Measurements from ENCODE around the gene ACAP3. TPM values are rescaled to one million over a fixed set of nuclear protein-coding genes. Genes with fewer than 3 reads are reported as not detected.

The ACAP3 gene
- total and polyA plus RNA-seq, 2 of the 4 experiments (the other 2 are of a cell fraction) = 13.3 to 58.2 TPM

DNA sequence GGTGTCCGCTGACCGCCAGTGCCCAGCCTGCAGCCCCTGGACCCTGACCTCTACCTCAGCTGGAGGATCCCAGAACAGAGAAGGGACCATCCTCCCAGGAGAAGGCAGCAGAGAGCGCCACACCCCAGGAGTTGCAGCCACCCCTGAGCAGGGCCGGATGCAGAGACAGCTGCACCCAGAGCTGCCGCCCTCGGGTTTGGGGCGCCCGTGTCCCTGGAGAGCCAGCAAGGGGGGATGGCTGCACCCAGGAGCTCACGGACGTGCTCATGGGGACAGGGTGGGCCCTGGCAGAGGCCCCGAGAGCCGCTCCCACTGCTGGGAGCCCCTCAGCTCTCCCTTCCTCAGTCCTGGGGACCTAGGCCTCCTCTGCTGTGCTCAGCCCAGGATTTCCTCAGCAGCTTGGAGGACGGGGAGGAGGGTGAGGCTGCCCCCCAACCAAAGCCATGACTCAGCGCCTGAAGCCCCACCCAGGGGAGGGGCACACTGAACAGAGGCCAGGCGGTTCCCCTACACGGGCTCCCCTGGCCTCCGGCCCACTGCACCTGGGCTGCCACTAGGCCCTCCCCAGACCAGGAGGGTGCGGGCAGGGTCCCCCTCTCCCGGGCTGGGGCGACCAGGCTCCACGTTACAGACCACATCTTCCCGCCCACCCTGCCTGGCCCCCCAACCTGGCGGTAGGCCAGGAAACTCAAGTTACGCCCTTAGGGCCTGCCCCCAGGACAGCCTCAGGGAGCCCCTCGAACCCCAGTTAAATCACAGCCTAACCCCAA is 2.2 kb downstream of the ACAP3 start:
- BruUV-seq (replicated peaks) = no TSS peak
- H2BK15ac ChIP-seq (ENCODE audit: low read depth, low read length) = peak overlapping the region; percentile 72; the same call in 2 of the 3 replicates
- H2AK9ac ChIP-seq (replicated peaks; ENCODE audit: low read depth, low read length, poor library complexity) = peak overlapping the region; percentile 97
- H3K4ac ChIP-seq (ENCODE audit: low read depth, low read length) = peak overlapping the region; percentile 90
- peak overlapping the region; percentile 100 for H3K4me2 ChIP-seq (ENCODE audit: low read depth, low read length)
- H4K8ac ChIP-seq (ENCODE audit: low read depth in 2 of 2, low read length in 2 of 2) = peak overlapping the region; percentile 36 to 91; a peak in 3 of 4 replicates
- peak overlapping the region; percentile 93 for H3K4me3 ChIP-seq (ENCODE audit: insufficient read depth, low read depth, low read length)
- peaks cover 3% of the 10 kb centered on the region for H3K9me1 ChIP-seq (ENCODE audit: insufficient read depth, low read length)
- peak overlapping the region; percentile 67 for H3K14ac ChIP-seq (replicated peaks; ENCODE audit: low read depth, low read length)
- H2AK5ac ChIP-seq (ENCODE audit: low read depth, low read length) = peak overlapping the region; percentile 91
- peak overlapping the region; percentile 58 for H4K5ac ChIP-seq (ENCODE audit: low read depth, low read length)
- 0 out of 2 replicates have a peak overlapping the region, but pooled peaks have one; percentile 31 for H3K56ac ChIP-seq (ENCODE audit: extremely low read depth, insufficient read depth, low read length)
- POLR2A ChIA-PET (ENCODE audit: unreplicated experiment) = no interaction called here
- in situ Hi-C loops (cut with MboI; ENCODE audit: low sequenced_read_pairs) (no loop called here), intact Hi-C loops (cut with micrococcal nuclease) (loop anchor here (5.0 kb wide), 2 partner anchors 52 to 183 kb away; partner anchors contain the start of gene MXRA8), dilution Hi-C loops (cut with HindIII; ENCODE audit: low sequenced_read_pairs, unreplicated experiment) (no loop called here)
- H4K91ac ChIP-seq (ENCODE audit: insufficient read depth, low read depth, low read length) = peak overlapping the region; percentile 86
- peaks cover 8% of the 10 kb centered on the region for H3K36me3 ChIP-seq (ENCODE audit: control insufficient read depth, insufficient read depth, low read length)
- peak overlapping the region; percentile 87 for H2AFZ ChIP-seq (replicated peaks; ENCODE audit: low read length, poor library complexity)
- peak overlapping the region; percentile 84 for H3K23ac ChIP-seq (ENCODE audit: low read depth, low read length)
- peaks cover 41% of the 10 kb centered on the region for H4K20me1 ChIP-seq (ENCODE audit: insufficient read depth, low read length)
- ATAC-seq (ENCODE audit: low read depth) (peak; percentile 30), DNase-seq (peak; percentile 71)
- peaks cover 3 to 68% of the 10 kb centered on the region in 2 experiments; a peak in 3 of 4 replicates for H3K79me1 ChIP-seq (ENCODE audit: low read depth in 1 of 2, low read length in 2 of 2)
- peak overlapping the region; percentile 75 for H2BK5ac ChIP-seq (ENCODE audit: low read depth, low read length, poor library complexity, severe bottlenecking)
- CTCF ChIA-PET = interaction anchor here (0.7 to 1.3 kb wide), 2 partner anchors 29 to 183 kb away, joined by 3 read pairs; no protein-coding TSS in a partner anchor
- H3K4me1 ChIP-seq (ENCODE audit: control insufficient read depth, insufficient read depth, low read length) = peaks cover 31% of the 10 kb centered on the region
- peak overlapping the region; percentile 89 for H3K27ac ChIP-seq (ENCODE audit: insufficient read depth, low read length)
- peak overlapping the region; percentile 91 for H3K9ac ChIP-seq (ENCODE audit: low read depth, low read length)
- 30% methylated on average over 9 of the region's 25 CpGs; no CpG with 5 or more reads in 1 of the 2 experiments for WGBS, 2 experiments (ENCODE audit: extremely low coverage in 2 of 2, insufficient read length in 1 of 2)
- H3K9me3 ChIP-seq (ENCODE audit: control insufficient read depth, insufficient read depth, low read length) = no peaks in the 10 kb centered on the region
- peak overlapping the region; percentile 70 for H2BK120ac ChIP-seq (ENCODE audit: low read depth, low read length)
- peak overlapping the region; percentile 38 for H2BK20ac ChIP-seq (ENCODE audit: low read depth, low read length)
- peak overlapping the region; percentile 24; the same call in 1 of the 2 replicates for H3K18ac ChIP-seq (ENCODE audit: low read depth, low read length)
- no peaks in the 10 kb centered on the region for H3K27me3 ChIP-seq (ENCODE audit: control insufficient read depth, insufficient read depth, low read length)
- TF ChIP-seq FOS (IDR thresholded peaks at IDR 0.05; ENCODE audit: low read depth, low read length) = peak; percentile 41; the same call in 1 of the 2 replicates
- TF ChIP-seq CHD1 (IDR thresholded peaks at IDR 0.05; ENCODE audit: low read depth, low read length) = no peak
- TF ChIP-seq CEBPB (IDR thresholded peaks at IDR 0.05; ENCODE audit: low read depth, low read length) = no peak
- peak; percentile 64; the same call in 1 of the 2 replicates for TF ChIP-seq NFE2L2 (IDR thresholded peaks at IDR 0.05; ENCODE audit: low read depth, low read length)
- TF ChIP-seq, protein P1, sequence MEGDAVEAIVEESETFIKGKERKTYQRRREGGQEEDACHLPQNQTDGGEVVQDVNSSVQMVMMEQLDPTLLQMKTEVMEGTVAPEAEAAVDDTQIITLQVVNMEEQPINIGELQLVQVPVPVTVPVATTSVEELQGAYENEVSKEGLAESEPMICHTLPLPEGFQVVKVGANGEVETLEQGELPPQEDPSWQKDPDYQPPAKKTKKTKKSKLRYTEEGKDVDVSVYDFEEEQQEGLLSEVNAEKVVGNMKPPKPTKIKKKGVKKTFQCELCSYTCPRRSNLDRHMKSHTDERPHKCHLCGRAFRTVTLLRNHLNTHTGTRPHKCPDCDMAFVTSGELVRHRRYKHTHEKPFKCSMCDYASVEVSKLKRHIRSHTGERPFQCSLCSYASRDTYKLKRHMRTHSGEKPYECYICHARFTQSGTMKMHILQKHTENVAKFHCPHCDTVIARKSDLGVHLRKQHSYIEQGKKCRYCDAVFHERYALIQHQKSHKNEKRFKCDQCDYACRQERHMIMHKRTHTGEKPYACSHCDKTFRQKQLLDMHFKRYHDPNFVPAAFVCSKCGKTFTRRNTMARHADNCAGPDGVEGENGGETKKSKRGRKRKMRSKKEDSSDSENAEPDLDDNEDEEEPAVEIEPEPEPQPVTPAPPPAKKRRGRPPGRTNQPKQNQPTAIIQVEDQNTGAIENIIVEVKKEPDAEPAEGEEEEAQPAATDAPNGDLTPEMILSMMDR (conservative IDR thresholded peaks at IDR 0.05; ENCODE audit: low read depth, low read length) = no peak
- TF ChIP-seq, protein P2, sequence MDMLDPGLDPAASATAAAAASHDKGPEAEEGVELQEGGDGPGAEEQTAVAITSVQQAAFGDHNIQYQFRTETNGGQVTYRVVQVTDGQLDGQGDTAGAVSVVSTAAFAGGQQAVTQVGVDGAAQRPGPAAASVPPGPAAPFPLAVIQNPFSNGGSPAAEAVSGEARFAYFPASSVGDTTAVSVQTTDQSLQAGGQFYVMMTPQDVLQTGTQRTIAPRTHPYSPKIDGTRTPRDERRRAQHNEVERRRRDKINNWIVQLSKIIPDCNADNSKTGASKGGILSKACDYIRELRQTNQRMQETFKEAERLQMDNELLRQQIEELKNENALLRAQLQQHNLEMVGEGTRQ (IDR thresholded peaks at IDR 0.05; ENCODE audit: low read depth, low read length) = no peak
- no peak for TF ChIP-seq SMC3 (IDR thresholded peaks at IDR 0.05; ENCODE audit: low read depth, low read length)
- no peak for TF ChIP-seq MXI1 (IDR thresholded peaks at IDR 0.05; ENCODE audit: borderline replicate concordance, low read depth, low read length)
- TF ChIP-seq MAFK (IDR thresholded peaks at IDR 0.05; ENCODE audit: low read depth, low read length) = no peak; the same call in 1 of the 2 replicates
- no peak for TF ChIP-seq RAD21 (IDR thresholded peaks at IDR 0.05; ENCODE audit: low read length)
- no peak for TF ChIP-seq RCOR1 (IDR thresholded peaks at IDR 0.05; ENCODE audit: insufficient replicate concordance, low read length)
- peak; percentile 86 for TF ChIP-seq MAZ (IDR thresholded peaks at IDR 0.05; ENCODE audit: borderline replicate concordance, low read depth, low read length)
- no peak for TF ChIP-seq RFX5 (IDR thresholded peaks at IDR 0.05; ENCODE audit: low read depth, low read length)
